Mucosa of rectum (tissue), 2 donors: ENCODE measurements around the gene EIF3F.

Experiments
- H3K27ac ChIP-seq, 2 donors: one replicate each; pipeline ENCODE4 v1.7.0; 2013; ENCODE audit warnings: inconsistent platforms in 2 of 2, low read depth in 2 of 2, low read length in 2 of 2
- H3K27me3 ChIP-seq, 2 donors: one replicate each; pipeline ENCODE4 v1.7.0; 2013; ENCODE audit warnings: low read length in 2 of 2; ENCODE audit not compliant: control insufficient read depth in 2 of 2, insufficient read depth in 2 of 2
- H3K36me3 ChIP-seq, 2 donors: one replicate each; pipeline ENCODE4 v1.7.0; 2013; ENCODE audit warnings: low read length in 2 of 2; ENCODE audit not compliant: control insufficient read depth in 2 of 2, insufficient read depth in 2 of 2
- H3K4me1 ChIP-seq, 2 donors: one replicate each; pipeline ENCODE4 v1.7.0; 2013; ENCODE audit warnings: low read length in 2 of 2, mild to moderate bottlenecking in 1 of 2; ENCODE audit not compliant: control insufficient read depth in 2 of 2, insufficient read depth in 2 of 2
- H3K4me3 ChIP-seq, 2 donors: one replicate each; pipeline ENCODE4 v1.7.0; 2013; ENCODE audit warnings: low read length in 2 of 2
- H3K9ac ChIP-seq, 2 donors: one replicate each; pipeline ENCODE4 v1.7.0; 2013; ENCODE audit warnings: low read length in 2 of 2, low read depth in 1 of 2, mild to moderate bottlenecking in 1 of 2
- H3K9me3 ChIP-seq, 2 donors: one replicate each; pipeline ENCODE4 v1.7.0; 2013; ENCODE audit warnings: low read length in 2 of 2; ENCODE audit not compliant: control insufficient read depth in 2 of 2
- donor health status: healthy.
- donor health status: Normal muscosa, but diverticular disease.

Gene EIF3F

GRCh38 chr11:8030526-8031247 lies 43.5 kb downstream of the EIF3F start:
- Histone ChIP-seq H3K9ac (no peak overlapping the region), H3K36me3 (no peaks in the 10 kb centered on the region), H3K9me3 (no peaks in the 10 kb centered on the region), H3K27me3 (peaks cover 0 to 2% of the 10 kb centered on the region in 2 donors), H3K4me3 (no peak overlapping the region), H3K4me1 (no peaks in the 10 kb centered on the region), H3K27ac (no peak overlapping the region)

- H3K9me3 ChIP-seq = no peaks in the 10 kb centered on the region
- no peak overlapping the region for H3K9ac ChIP-seq
- H3K4me3 ChIP-seq = no peak overlapping the region
- H3K27ac ChIP-seq = no peak overlapping the region
- peaks cover 0 to 2% of the 10 kb centered on the region in 2 donors for H3K27me3 ChIP-seq
- no peaks in the 10 kb centered on the region for H3K4me1 ChIP-seq
- no peaks in the 10 kb centered on the region for H3K36me3 ChIP-seq
Measured at GRCh38 chr11:8031248-8032115, 44.3 kb downstream of the EIF3F start.

GRCh38 chr11:8032122-8032521 lies 45.0 kb downstream of the EIF3F start:
- peaks cover 0 to 2% of the 10 kb centered on the region in 2 donors for H3K27me3 ChIP-seq
- no peak overlapping the region for H3K9ac ChIP-seq
- no peaks in the 10 kb centered on the region for H3K36me3 ChIP-seq

GRCh38 chr11:8032576-8033304 lies 45.6 kb downstream of the EIF3F start:
- H3K27me3 ChIP-seq = peaks cover 0 to 2% of the 10 kb centered on the region in 2 donors
- no peaks in the 10 kb centered on the region for H3K36me3 ChIP-seq
- no peaks in the 10 kb centered on the region for H3K9me3 ChIP-seq
- H3K4me1 ChIP-seq = no peaks in the 10 kb centered on the region
- H3K27ac ChIP-seq = no peak overlapping the region
- no peak overlapping the region for H3K9ac ChIP-seq
- no peak overlapping the region for H3K4me3 ChIP-seq

More at GRCh38 chr11:8032122-8032521, 45.0 kb downstream of the EIF3F start:
- Histone ChIP-seq H3K27ac (no peak overlapping the region), H3K4me3 (no peak overlapping the region), H3K9me3 (no peaks in the 10 kb centered on the region), H3K4me1 (no peaks in the 10 kb centered on the region)

GRCh38 chr11:8033305-8034105 lies 46.4 kb downstream of the EIF3F start:
- Histone ChIP-seq H3K4me3 (no peak overlapping the region), H3K9me3 (no peaks in the 10 kb centered on the region), H3K36me3 (no peaks in the 10 kb centered on the region), H3K9ac (no peak overlapping the region), H3K4me1 (no peaks in the 10 kb centered on the region), H3K27me3 (peaks cover 0 to 2% of the 10 kb centered on the region in 2 donors), H3K27ac (no peak overlapping the region)

- Histone ChIP-seq H3K4me1 (no peaks in the 10 kb centered on the region), H3K9me3 (no peaks in the 10 kb centered on the region), H3K4me3 (no peak overlapping the region), H3K9ac (no peak overlapping the region), H3K27me3 (peaks cover 0 to 2% of the 10 kb centered on the region in 2 donors), H3K36me3 (no peaks in the 10 kb centered on the region), H3K27ac (no peak overlapping the region)
Measured at GRCh38 chr11:8034106-8034585, 47.0 kb downstream of the EIF3F start.

- Histone ChIP-seq H3K9me3 (no peaks in the 10 kb centered on the region), H3K9ac (no peak overlapping the region), H3K27me3 (peaks cover 0 to 2% of the 10 kb centered on the region in 2 donors), H3K4me1 (no peaks in the 10 kb centered on the region), H3K36me3 (no peaks in the 10 kb centered on the region), H3K4me3 (no peak overlapping the region), H3K27ac (no peak overlapping the region)
Measured at GRCh38 chr11:8034604-8035190, 47.6 kb downstream of the EIF3F start.

- no peaks in the 10 kb centered on the region for H3K4me1 ChIP-seq
- H3K9ac ChIP-seq = no peak overlapping the region
- H3K27ac ChIP-seq = no peak overlapping the region
Measured at GRCh38 chr11:8035200-8035855, 48.2 kb downstream of the EIF3F start.

More at GRCh38 chr11:8035200-8035855, 48.2 kb downstream of the EIF3F start:
- Histone ChIP-seq H3K27me3 (peaks cover 0 to 1% of the 10 kb centered on the region in 2 donors), H3K36me3 (no peaks in the 10 kb centered on the region), H3K4me3 (no peak overlapping the region), H3K9me3 (no peaks in the 10 kb centered on the region)
